SK-N-SH treated with all-trans-retinoic acid at 6 μM for 48 hours (cell line): ENCODE results near the gene RAD51B.

ENCODE experiments used
- ARNTL ChIP-seq: fragments of 450-650 bp; formaldehyde crosslinking; IDR thresholded peaks from 2 replicates; pipeline ENCODE4 v1.5.0; 2020; ENCODE audit warnings: low read depth, mild to moderate bottlenecking, moderate library complexity, borderline replicate concordance
- BACH2 ChIP-seq: fragments of 250-450 bp; sonication (Bioruptor Pico); IDR thresholded peaks from 2 replicates; pipeline ENCODE4 v1.9.0; 2021; ENCODE audit warnings: mild to moderate bottlenecking, borderline replicate concordance
- GLIS3 ChIP-seq: fragments of 250-450 bp; sonication (Bioruptor Pico); IDR thresholded peaks from 2 replicates; pipeline ENCODE4 v1.5.0; 2020; ENCODE audit warnings: mild to moderate bottlenecking, moderate library complexity
- PATZ1 ChIP-seq: fragments of 250-450 bp; sonication (Bioruptor Pico); IDR thresholded peaks from 2 replicates; pipeline ENCODE4 v1.8.0; 2020; ENCODE audit warnings: mild to moderate bottlenecking, moderate library complexity, borderline replicate concordance
- SNAI2 ChIP-seq: fragments of 250-450 bp; sonication (Bioruptor Pico); IDR thresholded peaks from 2 replicates; pipeline ENCODE4 v1.5.0; 2020; ENCODE audit warnings: mild to moderate bottlenecking, moderate library complexity
- TCF4 ChIP-seq: fragments of 250-450 bp; sonication (Bioruptor Pico); IDR thresholded peaks from 2 replicates; pipeline ENCODE4 v1.8.0; 2021; ENCODE audit warnings: mild to moderate bottlenecking, moderate library complexity, borderline replicate concordance
- TOX ChIP-seq: fragments of 250-450 bp; sonication (Bioruptor Pico); IDR thresholded peaks from 2 replicates; pipeline ENCODE4 v1.8.0; 2021; ENCODE audit warnings: mild to moderate bottlenecking, moderate library complexity, borderline replicate concordance
- ZFP3 ChIP-seq: fragments of 250-450 bp; sonication (Bioruptor Pico); IDR thresholded peaks from 2 replicates; pipeline ENCODE4 v1.5.0; 2020; ENCODE audit warnings: mild to moderate bottlenecking, moderate library complexity
- ZFP30 ChIP-seq: fragments of 450-650 bp; formaldehyde crosslinking; IDR thresholded peaks from 2 replicates; pipeline ENCODE4 v1.5.0; 2022; ENCODE audit warnings: mild to moderate bottlenecking, moderate library complexity
- ZNF8 ChIP-seq: fragments of 450-650 bp; formaldehyde crosslinking; IDR thresholded peaks from 2 replicates; pipeline ENCODE4 v1.5.0; 2020; ENCODE audit warnings: mild to moderate bottlenecking, moderate library complexity
- TF ChIP-seq, protein P1 (sequence below): fragments of 250-450 bp; sonication (Bioruptor Pico); IDR thresholded peaks from 2 replicates; pipeline ENCODE4 v1.5.0; 2020; ENCODE audit warnings: mild to moderate bottlenecking, moderate library complexity

DNA sequence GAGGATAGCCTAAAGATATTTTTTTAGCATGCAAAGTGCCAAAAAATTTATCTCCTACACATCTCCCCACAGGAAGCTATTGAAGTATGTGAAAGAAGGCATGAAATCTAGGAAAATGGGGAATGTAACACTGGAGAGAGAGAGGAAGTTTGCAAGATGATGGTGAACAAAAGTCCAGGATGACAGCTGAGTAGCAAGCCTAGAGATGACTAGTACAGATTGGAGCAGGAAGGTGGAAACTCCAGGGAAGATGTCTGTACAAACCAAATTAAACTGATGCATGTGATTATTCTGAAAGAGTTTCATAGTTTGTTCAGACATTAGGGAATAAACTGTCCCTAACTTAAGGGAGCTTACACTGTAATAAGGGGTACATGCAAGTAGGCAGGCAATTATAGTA, 99.3 kb downstream of the RAD51B start:
- no peak for TF ChIP-seq PATZ1 (CRISPR knock-in tag)
- no peak for TF ChIP-seq TCF4 (CRISPR knock-in tag)
- no peak for TF ChIP-seq TOX (CRISPR knock-in tag)
- no peak for TF ChIP-seq SNAI2 (CRISPR knock-in tag)
- no peak for TF ChIP-seq ZFP30
- TF ChIP-seq, protein P1, sequence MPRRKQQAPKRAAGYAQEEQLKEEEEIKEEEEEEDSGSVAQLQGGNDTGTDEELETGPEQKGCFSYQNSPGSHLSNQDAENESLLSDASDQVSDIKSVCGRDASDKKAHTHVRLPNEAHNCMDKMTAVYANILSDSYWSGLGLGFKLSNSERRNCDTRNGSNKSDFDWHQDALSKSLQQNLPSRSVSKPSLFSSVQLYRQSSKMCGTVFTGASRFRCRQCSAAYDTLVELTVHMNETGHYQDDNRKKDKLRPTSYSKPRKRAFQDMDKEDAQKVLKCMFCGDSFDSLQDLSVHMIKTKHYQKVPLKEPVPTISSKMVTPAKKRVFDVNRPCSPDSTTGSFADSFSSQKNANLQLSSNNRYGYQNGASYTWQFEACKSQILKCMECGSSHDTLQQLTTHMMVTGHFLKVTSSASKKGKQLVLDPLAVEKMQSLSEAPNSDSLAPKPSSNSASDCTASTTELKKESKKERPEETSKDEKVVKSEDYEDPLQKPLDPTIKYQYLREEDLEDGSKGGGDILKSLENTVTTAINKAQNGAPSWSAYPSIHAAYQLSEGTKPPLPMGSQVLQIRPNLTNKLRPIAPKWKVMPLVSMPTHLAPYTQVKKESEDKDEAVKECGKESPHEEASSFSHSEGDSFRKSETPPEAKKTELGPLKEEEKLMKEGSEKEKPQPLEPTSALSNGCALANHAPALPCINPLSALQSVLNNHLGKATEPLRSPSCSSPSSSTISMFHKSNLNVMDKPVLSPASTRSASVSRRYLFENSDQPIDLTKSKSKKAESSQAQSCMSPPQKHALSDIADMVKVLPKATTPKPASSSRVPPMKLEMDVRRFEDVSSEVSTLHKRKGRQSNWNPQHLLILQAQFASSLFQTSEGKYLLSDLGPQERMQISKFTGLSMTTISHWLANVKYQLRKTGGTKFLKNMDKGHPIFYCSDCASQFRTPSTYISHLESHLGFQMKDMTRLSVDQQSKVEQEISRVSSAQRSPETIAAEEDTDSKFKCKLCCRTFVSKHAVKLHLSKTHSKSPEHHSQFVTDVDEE (CRISPR knock-in tag) = no peak
- TF ChIP-seq BACH2 (CRISPR knock-in tag) = no peak
- TF ChIP-seq ZNF8 = no peak
- TF ChIP-seq GLIS3 (CRISPR knock-in tag) = no peak
- TF ChIP-seq ZFP3 (CRISPR knock-in tag) = no peak
- TF ChIP-seq ARNTL (CRISPR knock-in tag) = no peak
